Measurements from ENCODE around the gene ZGPAT. TPM values are rescaled to one million over a fixed set of nuclear protein-coding genes. Genes with fewer than 3 reads are reported as not detected.
"Not testable (repeated sequence)": the region's sequence is repeated elsewhere in the genome, so short reads cannot be mapped to it uniquely, and the experiment has no call there.

ZGPAT gene, protein sequence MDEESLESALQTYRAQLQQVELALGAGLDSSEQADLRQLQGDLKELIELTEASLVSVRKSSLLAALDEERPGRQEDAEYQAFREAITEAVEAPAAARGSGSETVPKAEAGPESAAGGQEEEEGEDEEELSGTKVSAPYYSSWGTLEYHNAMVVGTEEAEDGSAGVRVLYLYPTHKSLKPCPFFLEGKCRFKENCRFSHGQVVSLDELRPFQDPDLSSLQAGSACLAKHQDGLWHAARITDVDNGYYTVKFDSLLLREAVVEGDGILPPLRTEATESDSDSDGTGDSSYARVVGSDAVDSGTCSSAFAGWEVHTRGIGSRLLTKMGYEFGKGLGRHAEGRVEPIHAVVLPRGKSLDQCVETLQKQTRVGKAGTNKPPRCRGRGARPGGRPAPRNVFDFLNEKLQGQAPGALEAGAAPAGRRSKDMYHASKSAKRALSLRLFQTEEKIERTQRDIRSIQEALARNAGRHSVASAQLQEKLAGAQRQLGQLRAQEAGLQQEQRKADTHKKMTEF
- 31.3 to 36.6 TPM (median 34.6 TPM) in 3 replicates for total RNA-seq

DNA sequence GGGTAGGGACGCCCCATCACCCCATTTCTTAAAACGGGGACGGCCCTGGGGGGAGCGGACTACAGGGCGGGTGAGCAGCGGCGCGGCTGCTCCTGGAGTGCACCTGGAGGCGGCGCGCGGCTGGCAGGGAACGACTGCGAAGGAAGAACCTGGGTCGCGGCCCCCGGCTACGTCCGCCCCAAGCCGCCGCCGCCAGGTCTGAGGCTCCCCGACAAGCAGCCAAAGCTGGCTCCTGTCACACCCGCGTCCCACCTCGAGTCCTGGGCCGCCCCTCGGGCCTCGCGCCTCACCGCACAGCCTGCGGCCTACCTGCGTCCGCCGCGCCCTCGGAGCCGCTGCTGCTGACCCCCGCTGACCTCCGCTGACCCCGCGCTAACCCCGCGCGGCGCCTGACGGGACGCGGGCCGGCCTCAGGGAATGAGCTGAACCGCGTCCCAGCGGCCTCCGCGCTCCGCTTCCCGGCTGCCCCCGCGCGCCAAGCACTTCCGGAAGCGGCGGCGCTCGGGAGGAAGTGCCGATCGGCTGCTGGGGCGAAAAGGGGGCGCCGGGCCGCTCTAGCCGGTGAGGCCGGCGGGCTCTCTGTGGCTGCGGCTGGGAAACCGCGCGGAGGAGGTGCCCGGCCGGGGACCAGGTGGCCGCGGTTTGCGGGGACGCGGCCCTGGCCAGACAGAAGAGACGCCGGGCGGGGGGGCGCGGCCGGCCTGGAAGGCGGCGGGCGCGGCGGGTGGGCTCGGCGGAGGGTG is at the start of gene ZGPAT, which contains the start of gene ARFRP1:
ZGPAT (plus strand) TSS at position 482 of the 743 bp plus-strand sequence. CDS start 542 bp downstream, outside the sequence.
ARFRP1 (minus strand) TSS at position 419 of the 743 bp plus-strand sequence. CDS start 885 bp downstream, outside the sequence.
- Mint-ChIP-seq H3K4me3 (peak within 1 kb of the TSS; percentile 83), H3K4me1 (peaks cover 15% of the 10 kb centered on the region), H3K9me3 (peaks cover 6% of the 10 kb centered on the region), H3K36me3 (peaks cover 35% of the 10 kb centered on the region), H3K27ac (peak within 1 kb of the TSS; percentile 91), H3K27me3 (ENCODE audit: low read depth) (no peaks in the 10 kb centered on the region)
- peak; percentile 56 to 76 for DNase-seq (ENCODE audit: low spot score in 2 of 2, unreplicated experiment in 2 of 2)
- TF ChIP-seq, protein P1, sequence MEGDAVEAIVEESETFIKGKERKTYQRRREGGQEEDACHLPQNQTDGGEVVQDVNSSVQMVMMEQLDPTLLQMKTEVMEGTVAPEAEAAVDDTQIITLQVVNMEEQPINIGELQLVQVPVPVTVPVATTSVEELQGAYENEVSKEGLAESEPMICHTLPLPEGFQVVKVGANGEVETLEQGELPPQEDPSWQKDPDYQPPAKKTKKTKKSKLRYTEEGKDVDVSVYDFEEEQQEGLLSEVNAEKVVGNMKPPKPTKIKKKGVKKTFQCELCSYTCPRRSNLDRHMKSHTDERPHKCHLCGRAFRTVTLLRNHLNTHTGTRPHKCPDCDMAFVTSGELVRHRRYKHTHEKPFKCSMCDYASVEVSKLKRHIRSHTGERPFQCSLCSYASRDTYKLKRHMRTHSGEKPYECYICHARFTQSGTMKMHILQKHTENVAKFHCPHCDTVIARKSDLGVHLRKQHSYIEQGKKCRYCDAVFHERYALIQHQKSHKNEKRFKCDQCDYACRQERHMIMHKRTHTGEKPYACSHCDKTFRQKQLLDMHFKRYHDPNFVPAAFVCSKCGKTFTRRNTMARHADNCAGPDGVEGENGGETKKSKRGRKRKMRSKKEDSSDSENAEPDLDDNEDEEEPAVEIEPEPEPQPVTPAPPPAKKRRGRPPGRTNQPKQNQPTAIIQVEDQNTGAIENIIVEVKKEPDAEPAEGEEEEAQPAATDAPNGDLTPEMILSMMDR (IDR thresholded peaks at IDR 0.05; ENCODE audit: unreplicated experiment): no peak

DNA sequence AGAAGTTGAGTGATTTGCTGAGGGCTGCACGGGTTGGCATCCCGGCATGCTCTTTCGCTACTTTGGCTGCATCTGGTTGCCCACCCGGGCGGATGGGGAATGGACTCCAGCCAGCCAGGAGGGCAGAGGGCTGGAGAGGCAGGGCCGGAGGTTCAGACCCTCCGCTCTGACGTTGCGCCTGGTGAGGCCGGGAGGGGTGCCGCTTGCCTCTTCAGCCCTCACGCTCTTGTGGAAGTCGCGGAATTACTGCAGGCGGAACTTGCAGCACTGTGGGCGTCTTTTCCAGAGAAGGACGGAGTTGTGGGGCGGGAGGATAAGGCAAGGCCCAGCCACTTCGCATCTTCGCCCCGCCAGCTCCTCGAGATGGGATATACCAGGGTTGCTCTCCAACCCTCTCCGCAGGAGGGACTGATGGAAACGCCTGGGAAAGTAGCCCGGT is 49.1 kb upstream of the ZGPAT start:
- Mint-ChIP-seq H3K4me3 (peak overlapping the region; percentile 96), H3K27ac (peak overlapping the region; percentile 91), H3K4me1 (peaks cover 25% of the 10 kb centered on the region), H3K36me3 (peaks cover 3% of the 10 kb centered on the region), H3K9me3 (no peaks in the 10 kb centered on the region), H3K27me3 (ENCODE audit: low read depth) (no peaks in the 10 kb centered on the region)
- peak in 1 of 2 experiments; percentile 28 for DNase-seq (ENCODE audit: low spot score in 2 of 2, unreplicated experiment in 2 of 2)
- TF ChIP-seq, protein P1 (IDR thresholded peaks at IDR 0.05; ENCODE audit: unreplicated experiment): no peak

DNA sequence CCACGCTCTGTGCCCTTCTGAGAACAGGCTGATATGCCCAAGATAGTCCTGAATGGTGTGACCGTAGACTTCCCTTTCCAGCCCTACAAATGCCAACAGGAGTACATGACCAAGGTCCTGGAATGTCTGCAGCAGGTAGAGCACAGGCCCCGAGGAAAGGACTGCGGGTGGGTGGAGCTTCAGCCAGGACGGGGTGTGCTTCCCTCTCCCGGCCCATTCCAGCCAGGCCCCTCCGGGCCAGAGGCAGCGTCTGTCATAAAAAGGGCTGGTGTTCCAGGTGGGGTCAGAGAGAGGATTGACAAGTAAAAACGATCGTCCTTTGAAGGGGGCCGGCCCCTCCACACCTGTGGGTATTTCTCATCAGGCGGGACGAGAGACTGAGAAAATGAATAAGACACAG is 48.5 kb upstream of the ZGPAT start:
- Mint-ChIP-seq H3K4me3 (peak overlapping the region; percentile 96), H3K36me3 (peaks cover 3% of the 10 kb centered on the region), H3K27me3 (ENCODE audit: low read depth) (no peaks in the 10 kb centered on the region), H3K9me3 (no peaks in the 10 kb centered on the region), H3K27ac (peak overlapping the region; percentile 34), H3K4me1 (peaks cover 19% of the 10 kb centered on the region)
- no peak for DNase-seq (ENCODE audit: low spot score in 2 of 2, unreplicated experiment in 2 of 2)
- TF ChIP-seq, protein P1 (IDR thresholded peaks at IDR 0.05; ENCODE audit: unreplicated experiment): no peak

DNA sequence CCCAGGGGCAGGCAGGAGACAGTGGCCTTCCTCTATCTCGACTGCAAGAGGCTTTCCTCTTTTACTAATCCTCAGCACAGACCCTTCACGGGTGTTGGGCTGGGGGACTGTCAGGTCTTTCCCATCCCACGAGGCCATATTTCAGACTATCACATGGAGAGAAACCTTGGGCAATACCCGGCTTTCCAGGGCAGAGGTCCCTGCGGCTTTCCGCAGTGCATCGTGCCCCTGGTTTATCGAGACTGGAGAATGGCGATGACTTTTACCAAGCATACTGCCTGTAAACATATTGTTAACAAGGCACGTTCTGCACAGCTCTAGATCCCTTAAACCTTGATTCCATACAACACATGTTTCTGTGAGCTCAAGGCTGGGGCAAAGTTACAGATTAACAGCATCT is 47.7 kb upstream of the ZGPAT start:
- not testable (repeated sequence) for DNase-seq (ENCODE audit: low spot score in 2 of 2, unreplicated experiment in 2 of 2); H3K36me3 Mint-ChIP-seq; H3K9me3 Mint-ChIP-seq; H3K27me3 Mint-ChIP-seq (ENCODE audit: low read depth); H3K27ac Mint-ChIP-seq
- peaks cover 19% of the 10 kb centered on the region for H3K4me1 Mint-ChIP-seq
- H3K4me3 Mint-ChIP-seq: peak overlapping the region; percentile 96

DNA sequence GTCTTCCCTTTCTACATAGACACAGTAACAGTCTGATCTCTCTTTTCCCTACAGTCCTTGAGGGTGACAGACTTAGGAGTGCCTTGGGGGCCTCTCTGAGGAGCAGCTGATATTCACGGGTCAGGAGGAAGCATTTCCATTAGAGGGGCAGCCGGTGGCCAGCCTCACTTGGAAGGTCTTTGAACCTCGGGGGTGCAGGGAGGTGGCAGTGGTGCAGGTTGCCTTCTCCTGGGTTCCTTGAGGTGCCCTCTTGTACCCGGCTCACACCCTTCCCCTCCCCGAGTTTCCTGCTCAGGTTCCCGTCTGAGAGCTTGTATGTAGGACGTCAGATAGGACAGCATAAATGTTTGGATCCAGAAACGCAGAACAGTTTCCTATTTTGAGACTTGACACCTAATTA is 47.2 kb upstream of the ZGPAT start:
- H3K27me3 Mint-ChIP-seq (ENCODE audit: low read depth): no peaks in the 10 kb centered on the region
- TF ChIP-seq, protein P1 (IDR thresholded peaks at IDR 0.05; ENCODE audit: unreplicated experiment): no peak
- no peak overlapping the region for H3K4me3 Mint-ChIP-seq
- H3K27ac Mint-ChIP-seq: no peak overlapping the region
- H3K9me3 Mint-ChIP-seq: no peaks in the 10 kb centered on the region
- DNase-seq (ENCODE audit: low spot score in 2 of 2, unreplicated experiment in 2 of 2): no peak
- H3K36me3 Mint-ChIP-seq: peaks cover 3% of the 10 kb centered on the region
- peaks cover 19% of the 10 kb centered on the region for H3K4me1 Mint-ChIP-seq

All from mesothelial cell of epicardium (in vitro differentiated cells).